HG02870 (cell line): ENCODE results near the gene PNLIPRP2.

Experiments
- ATAC-seq: cut with Tn5 transposase; IDR thresholded peaks from one replicate; pipeline ENCODE4 v1.9.1; 2021; ENCODE audit warnings: mild to moderate bottlenecking, moderate library complexity; ENCODE audit not compliant: unreplicated experiment

Gene PNLIPRP2

DNA sequence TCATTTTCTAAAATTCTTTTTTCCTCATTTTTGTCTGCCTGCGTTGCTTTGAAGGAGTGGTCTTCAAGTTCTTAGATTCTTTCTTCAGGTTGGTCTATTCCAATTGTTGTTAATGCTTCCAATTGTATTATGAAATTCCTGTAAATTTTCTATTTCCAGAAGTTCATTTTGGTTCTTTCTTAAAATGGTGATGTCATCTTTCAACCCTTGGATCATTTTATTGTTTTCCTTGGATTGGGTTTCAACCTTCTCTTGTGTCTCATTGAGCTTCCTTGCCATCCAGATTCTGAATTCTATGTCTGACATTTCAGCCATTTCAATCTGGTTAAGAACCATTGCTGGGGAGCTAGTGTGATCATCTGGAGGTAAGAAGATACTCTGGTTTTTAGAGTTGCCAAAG is 33.1 kb downstream of the PNLIPRP2 start:
- ATAC-seq, result no peak

DNA sequence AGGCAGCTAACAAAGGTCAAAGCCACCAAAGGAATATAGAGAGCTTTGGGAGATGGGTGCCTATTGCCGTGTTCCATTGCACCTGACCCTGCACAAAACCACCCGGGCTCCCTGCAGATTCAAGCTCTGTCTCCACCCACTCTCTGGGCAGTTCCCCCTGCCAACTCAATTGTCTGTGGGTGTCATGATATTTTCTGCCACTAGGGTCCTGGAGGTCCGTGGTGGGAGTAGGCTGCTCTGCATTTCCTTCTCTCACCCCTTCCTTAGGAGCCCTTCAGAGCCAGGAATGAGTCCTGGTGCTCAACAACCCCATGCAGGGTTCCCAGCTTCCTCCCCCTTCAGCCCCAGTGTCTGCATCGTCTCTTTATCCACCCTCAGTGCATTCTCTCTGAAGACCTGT is 34.1 kb downstream of the PNLIPRP2 start:
- ATAC-seq, result no peak

DNA sequence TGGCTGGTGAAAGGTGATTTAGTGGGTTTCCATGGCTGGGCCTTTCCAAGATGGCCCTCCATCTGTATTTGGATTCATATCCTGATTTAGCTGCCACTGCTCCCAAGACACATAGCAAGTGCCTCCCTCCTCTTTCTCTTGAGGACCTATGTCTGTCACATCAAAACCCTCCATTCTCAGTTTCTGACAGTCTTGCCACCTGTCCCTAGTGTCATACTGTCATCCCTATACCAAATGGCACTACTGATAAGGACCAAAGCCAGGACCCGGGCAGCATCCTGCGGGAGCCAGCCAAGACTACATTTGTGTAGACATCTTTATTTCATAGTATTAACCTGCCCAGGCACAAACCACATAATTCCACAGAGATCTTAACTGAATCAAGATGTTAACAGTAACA is 34.8 kb downstream of the PNLIPRP2 start:
- no peak for ATAC-seq

GRCh38 chr10:116656044-116656443 is 35.3 kb downstream of the PNLIPRP2 start:
- no peak for ATAC-seq

GRCh38 chr10:116657863-116658551 is 37.3 kb downstream of the PNLIPRP2 start:
- no peak for ATAC-seq

DNA sequence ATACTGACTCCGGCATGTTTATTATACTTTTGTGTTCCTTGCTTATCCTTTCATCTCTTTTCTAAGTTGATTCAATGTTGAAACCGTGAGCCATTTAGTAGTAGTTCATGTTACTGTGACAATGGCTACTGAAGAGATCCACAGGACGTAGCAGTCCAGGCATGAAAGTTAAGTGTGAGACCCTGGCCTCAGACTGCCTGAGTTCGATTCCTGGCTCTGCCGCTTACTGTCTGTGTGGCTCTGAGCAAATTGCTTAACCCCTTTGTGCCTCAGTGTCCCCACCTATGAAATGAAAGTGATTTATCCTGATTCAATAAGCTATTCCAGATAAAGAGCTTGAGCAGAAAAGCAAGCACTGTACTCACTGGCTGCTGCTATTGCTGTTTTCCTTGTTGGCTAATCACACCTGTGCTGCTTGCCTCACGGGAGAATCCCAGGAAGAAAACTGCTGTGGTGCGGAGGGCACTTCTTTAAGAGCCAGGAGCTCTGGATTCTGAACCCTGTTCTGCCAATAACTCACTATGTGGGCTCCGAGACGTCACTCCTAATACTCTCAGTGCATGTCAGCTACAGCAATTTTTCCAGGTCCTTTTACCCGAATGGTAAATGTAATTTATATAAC is 38.4 kb downstream of the PNLIPRP2 start:
- ATAC-seq, result no peak

DNA sequence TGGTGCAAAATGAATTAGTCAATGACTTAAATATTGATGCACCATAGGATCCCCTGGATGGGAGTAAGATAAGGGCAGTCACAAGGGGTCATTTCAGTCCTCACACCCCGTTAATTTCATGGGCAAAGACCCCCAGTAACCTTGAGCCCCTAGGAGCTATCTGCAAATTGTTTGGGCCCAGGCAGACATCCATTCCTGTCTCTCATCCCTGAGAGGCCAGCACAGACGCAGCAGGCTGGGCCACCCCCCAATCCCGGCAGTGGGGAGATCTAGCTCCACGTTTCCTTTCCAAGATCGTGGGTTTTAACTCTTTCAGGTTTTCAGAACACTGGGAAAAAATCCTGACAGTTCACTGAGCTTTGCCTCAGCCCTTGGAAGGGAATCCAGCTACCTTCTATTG is 40.1 kb downstream of the PNLIPRP2 start:
- no peak for ATAC-seq

- ATAC-seq, result no peak
Observed at GRCh38 chr10:116663342-116663741, 42.6 kb downstream of the PNLIPRP2 start.

DNA sequence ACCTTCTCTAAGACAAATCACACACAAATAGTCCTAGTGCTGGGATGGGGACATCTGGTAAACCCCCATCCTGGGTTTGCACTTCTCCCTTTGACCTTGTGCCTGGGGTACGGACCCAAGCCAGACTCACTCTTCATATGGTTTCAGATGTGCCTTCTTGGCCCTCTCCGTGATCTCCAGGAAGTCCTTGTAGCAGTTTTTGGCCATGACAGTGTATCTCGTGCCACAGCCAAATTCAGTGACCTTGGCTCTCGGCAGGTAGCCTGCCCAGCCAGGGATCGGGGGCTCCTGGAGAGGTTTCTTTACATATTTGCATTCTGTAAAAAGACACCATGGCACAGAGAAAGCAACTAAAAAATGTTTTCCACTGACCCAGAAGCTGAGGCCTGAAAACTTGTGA is 43.9 kb downstream of the PNLIPRP2 start:
- no peak for ATAC-seq

- ATAC-seq, result no peak
Observed at GRCh38 chr10:116665541-116666125, 44.9 kb downstream of the PNLIPRP2 start.

DNA sequence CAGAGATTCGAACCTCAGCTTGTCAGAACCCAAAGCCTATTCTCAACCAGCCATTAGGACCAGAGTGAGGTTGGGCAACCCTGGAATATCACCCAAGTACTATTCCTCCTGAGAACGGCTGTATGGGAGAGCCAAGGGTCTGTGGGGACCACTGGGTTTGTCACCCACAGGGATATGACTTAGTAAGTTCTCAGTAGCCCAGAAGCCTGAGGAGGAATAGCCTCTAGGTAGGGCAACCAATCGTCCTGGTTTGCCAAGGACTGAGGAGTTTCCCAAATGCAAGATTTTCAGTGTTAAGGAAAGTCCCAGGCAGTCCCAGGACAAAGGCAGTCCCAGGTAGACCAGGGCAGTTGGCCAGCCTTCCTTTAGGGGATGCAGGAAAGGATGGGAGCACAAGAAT is 46.7 kb downstream of the PNLIPRP2 start:
- ATAC-seq, result no peak

DNA sequence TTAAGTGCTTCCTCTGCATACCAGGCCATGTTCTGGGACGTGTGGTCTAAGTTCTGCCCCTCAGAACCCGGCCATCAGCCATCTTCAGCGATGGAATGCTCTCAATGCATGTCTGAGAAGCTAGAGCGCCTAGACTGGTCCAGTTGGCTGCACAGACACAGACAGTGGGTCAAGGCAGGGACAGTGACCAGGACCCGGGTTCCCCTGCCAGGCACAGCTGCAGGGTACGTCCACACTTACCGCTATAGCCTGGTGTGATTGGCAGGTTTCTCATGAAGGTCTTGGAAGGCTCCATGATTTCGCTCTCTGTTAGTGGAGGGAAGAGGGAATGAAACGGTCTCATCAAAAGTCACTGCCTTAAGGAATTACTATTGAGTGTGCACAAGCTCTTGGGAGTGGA is 47.3 kb downstream of the PNLIPRP2 start:
- no peak for ATAC-seq

GRCh38 chr10:116668446-116668845 is 47.7 kb downstream of the PNLIPRP2 start:
- no peak for ATAC-seq

DNA sequence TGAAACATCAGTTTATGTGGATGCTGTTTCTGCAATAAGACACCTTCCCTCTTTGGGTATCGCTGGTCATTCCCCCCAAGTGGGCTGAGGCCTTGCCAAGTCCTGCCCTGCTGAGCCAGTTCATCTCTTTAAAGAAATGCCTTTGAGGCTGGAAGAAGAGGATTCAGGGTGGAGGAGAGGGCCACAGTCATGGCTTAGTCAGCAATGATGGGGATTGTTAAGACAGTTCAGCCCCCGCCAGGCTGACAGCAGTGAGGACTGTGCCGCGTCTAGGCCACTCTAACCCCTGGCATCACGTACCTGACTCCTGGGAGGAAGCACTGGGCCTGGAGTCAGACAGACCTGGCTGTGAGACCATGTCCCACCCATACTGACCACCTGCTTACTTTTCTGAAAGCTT is 48.3 kb downstream of the PNLIPRP2 start:
- no peak for ATAC-seq

GRCh38 chr10:116669832-116670644 is 49.3 kb downstream of the PNLIPRP2 start:
- no peak for ATAC-seq

- ATAC-seq, result no peak
Observed at GRCh38 chr10:116670706-116671105, 50.0 kb downstream of the PNLIPRP2 start.

- ATAC-seq, result no peak
Observed at GRCh38 chr10:116671274-116671926, 50.6 kb downstream of the PNLIPRP2 start.

GRCh38 chr10:116672891-116673290 is 52.1 kb downstream of the PNLIPRP2 start:
- ATAC-seq, result no peak

- ATAC-seq, result no peak
Observed at GRCh38 chr10:116673866-116674265, 53.1 kb downstream of the PNLIPRP2 start.

DNA sequence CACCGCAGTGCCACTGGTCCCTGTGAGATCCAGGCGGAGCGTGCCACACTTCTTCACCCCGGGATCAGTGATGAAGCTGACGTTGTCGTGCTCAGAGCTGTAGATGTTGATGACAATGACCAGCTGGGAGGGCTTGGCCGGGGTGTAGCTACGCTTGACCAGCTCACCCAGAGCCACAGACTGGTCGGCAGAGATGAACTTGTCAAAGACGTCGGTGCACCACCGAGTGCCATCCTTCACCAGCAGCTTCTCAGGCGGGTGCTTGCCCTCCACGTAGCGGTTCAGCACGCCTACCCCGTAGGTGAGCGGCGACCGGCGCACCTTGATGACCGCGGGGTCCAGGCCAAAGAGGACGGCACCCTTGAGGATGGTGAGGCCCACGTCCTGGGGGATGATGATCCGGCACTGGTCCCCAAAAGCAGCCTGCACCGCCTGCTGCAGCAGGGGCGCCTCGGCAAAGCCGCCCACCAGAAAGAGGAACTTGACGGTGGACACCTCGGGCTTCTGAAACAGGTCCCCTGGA is 54.2 kb downstream of the PNLIPRP2 start:
- no peak for ATAC-seq

GRCh38 chr10:116676118-116676517 is 55.4 kb downstream of the PNLIPRP2 start:
- no peak for ATAC-seq
